Suppressor macrophage (primary cell): ENCODE measurements around the gene C15orf40.
"Not testable (repeated sequence)": the region's sequence is repeated elsewhere in the genome, so short reads cannot be mapped to it uniquely, and the experiment has no call there.

ENCODE experiments used
- DNase-seq, 4 experiments: peaks; one replicate each; pipeline ENCODE4 v3.0.0-alpha.2; 2020 to 2022
- total RNA-seq, 17 experiments: gene quantifications; one replicate each; lab custom pipeline; 2026; ENCODE audit warnings: mixed read lengths in 6 of 17, inconsistent platforms in 3 of 17; lab: John Stamatoyannopoulos, UW

Gene C15orf40
- total RNA-seq, result 5.5 to 25.8 (median 14.2) reads per million in 17 experiments

DNA sequence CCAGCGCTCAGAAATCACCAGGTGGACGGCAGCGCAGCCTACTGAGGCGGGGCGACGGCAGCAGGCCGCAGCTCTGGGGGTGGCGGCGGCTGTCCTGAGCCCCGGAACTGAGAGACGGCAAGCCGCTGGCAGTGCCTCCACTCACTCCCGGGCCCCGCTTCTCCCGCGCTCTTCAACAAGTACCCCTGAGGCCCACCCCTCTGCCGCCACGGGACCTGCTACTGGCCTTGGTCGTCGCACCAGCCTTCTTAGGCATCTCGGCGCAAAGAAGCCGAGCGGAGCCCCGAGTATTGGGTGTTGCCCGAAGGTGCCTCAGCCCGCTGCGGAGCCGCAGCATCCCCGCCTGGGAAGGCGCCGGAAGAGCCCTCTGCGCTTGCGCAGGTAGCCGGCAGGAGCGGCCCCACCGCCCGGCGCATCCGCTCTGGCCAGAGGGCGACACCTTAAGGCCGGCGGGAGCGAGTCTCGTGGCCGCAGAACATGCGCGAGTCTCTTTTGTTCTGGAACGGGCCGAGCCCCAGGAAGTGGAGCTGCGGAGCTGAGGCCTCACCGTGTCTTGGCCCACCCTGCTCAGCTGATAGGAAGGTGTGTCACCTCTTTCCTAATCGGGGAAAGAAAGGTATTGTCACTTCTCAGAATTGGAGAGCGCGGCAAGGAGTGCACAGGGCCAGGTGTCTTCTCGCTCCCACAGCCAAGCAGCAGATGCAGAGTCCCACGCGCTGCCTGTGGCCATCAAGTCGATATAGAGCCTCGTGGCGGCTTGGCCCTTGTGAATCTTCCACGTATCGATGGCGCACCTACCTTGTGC lies at the start of gene C15orf40:
TSS of gene C15orf40 (minus strand) at position 369 of the 805 bp plus-strand sequence. CDS start at position 337, 32 bp downstream.
- DNase-seq, result peak; percentile 93 to 98 (median 96)

DNA sequence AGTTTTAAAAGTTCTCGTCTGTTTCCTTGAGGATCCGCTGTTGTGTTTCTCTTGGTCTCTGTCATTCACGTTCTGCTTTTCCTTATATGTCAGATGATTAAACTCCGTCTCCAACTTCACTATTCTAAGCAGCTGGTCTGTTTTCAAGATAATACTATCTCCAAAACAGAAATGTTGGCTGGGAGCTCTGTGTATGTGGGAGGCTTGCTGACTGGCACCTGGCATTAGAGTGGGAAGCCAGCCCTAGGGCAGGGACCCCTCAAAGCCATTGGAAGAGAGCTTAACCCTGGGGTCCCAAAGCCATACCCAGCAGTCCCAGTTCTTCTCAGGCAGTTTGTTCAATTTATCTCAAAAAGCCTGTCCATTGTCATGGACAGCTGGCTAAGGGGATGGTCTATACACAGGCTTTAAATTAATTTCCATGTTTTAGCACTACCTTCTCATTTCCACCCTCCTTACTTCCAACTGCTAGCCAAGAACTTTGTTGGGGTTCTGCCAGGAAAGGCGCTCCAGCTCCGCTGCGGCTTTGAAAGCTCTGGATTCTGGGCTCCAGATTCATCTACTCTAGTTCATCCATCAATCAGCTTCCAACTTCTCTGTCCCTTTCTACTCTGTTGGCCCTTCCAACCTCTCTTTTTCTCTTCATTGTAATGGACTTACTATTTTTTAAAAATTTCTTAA lies 46.4 kb upstream of the C15orf40 start:
- peak in 1 of 4 experiments; percentile 16 for DNase-seq

DNA sequence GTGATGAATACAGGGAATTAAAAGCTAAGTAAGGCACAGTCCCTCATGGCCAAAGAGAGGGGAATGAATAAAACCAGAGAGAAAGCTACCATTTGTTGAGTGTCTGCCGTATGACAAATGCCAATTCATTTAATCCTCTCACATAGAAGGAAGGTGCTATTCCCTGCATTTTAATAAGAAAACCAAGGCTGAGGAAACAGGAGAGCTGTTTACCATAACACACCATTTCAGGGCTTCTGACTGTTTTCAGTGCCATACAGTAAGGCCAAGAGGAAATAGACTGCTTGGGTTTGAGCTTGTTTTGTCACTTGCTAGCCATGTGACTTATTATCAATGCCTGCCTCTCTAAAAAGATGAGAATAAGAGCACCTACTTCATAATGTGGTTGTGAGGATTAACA lies 45.6 kb upstream of the C15orf40 start:
- DNase-seq, result peak in 1 of 4 experiments; percentile 10

GRCh38 chr15:83053151-83053550 lies 41.7 kb upstream of the C15orf40 start:
- peak; percentile 32 to 87 (median 61) for DNase-seq

DNA sequence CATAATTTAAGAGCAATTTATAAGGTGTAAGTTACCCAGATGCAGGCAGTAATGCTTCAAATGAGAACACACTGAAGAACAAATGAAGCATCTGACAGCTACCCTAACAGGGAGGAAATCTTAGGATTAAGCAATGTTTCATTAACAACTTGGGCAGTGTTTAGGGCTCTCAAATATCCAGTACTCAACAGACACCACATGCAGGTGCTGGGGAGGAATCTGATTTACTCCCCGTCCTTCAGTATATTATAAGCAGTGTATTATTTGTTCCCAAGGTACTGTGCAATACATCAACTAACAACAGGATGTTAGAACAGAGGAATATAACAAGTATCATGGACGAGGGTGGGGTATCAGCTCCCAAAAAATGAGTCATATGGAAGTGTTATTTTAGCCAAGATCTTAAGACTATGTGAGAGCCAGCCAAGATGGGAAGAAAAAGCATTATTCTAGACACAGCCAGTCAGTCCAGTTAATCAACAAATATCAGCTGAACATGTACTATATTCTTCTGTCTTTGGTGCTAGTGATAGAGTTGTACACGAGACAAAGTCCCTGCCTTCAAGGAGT lies 35.2 kb upstream of the C15orf40 start:
- DNase-seq, result no peak

DNA sequence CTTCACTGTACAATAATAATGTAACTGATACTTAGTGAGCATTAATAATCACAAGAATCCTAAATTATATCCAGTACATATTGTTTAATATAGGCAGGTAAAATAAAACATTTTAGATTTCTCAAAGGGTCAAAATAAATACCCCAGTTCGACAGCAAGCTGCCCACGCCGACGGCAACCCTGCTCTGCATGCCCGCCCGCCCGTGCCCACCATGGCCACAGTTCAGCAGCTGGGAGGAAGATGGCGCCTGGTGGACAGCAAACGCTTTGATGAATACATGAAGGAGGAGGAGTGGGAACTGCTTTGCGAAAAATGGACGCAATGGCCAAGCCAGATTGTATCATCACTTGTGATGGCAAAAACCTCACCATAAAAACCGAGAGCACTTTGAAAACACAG lies 32.7 kb upstream of the C15orf40 start:
- no peak for DNase-seq

DNA sequence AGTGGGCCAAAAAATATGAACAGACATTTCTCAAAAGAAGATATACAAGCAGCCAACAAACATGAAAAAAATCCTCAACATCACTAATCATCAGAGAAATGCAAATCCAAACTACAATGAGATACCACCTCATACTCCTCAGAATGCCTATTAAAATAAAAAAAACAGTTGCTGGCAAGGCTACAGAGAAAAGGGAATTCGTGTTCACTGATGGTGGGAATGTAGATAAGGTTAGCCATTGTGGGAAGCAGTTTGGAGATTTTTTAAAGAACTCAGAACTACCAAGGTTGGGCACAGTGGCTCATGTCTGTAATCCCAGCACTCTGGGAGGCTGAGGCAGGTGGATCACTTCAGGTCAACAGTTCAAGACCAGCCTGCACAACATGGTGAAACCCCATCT lies 27.8 kb upstream of the C15orf40 start:
- no peak for DNase-seq

GRCh38 chr15:83036253-83036652 lies 24.8 kb upstream of the C15orf40 start:
- no peak for DNase-seq

DNA sequence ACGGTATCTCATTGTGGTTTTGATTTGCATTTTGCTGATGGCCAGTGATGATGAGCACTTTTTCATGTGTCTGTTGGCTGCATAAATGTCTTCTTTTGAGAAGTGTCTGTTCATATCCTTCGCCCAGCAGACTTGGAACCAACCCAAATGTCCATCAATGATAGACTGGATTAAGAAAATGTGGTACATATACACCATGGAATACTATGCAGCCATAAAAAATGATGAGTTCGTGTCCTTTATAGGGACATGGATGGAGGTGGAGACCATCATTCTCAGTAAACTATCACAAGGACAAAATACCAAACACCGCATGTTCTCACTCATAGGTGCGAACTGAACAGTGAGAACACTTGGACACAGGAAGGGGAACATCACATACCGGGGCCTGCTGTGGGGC lies 19.8 kb upstream of the C15orf40 start:
- DNase-seq, result not testable (repeated sequence)

- DNase-seq, result no peak
These were observed 18.6 kb upstream of the C15orf40 start for GRCh38 chr15:83030021-83030420.

DNA sequence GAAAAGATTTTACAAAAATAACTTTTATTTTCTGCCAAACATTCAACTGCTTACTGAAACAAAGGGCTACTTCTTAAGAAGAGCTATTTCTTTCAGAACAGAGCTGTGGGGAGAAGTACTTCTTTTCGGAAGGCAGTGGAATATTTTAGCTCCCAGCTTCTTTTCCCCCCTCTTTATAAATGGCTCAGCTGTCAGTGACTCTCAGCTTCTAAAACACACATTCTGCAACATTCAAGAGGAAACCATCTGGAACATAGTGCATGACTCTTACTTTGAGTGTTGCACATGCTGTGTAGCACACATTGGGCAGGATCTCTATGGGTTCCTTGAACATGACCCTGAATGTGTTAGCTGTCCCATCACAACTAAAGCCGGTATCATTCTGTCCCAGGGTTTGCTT lies 7.0 kb upstream of the C15orf40 start:
- DNase-seq, result peak; percentile 29 to 60 (median 39)

GRCh38 chr15:83016906-83017305 lies 5.5 kb upstream of the C15orf40 start:
- DNase-seq, result peak; percentile 35 to 82 (median 62)

GRCh38 chr15:83015361-83015760 lies 3.9 kb upstream of the C15orf40 start:
- DNase-seq, result no peak

DNA sequence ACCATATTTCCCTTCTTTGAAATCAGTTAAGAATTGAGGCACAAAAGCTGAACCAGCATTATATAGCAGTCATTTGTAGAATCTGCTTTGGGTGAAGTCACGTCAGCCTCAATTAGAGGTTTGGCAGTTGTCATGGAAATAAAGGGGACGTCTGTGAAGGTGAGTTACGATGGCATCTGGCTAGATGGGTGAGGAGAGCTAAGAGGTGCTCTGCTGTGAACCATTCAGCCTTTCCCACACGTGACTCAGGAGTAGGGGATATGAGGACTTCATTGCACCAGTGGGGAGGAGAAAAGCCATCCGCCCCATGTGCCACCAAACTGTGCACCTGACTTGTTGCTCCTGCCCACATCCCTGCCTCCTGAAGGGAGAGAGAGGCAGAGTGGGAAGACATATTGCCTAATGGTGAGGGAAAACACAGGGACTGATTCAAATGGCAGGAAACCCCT lies 2.8 kb upstream of the C15orf40 start:
- peak in 1 of 4 experiments; percentile 7 for DNase-seq

DNA sequence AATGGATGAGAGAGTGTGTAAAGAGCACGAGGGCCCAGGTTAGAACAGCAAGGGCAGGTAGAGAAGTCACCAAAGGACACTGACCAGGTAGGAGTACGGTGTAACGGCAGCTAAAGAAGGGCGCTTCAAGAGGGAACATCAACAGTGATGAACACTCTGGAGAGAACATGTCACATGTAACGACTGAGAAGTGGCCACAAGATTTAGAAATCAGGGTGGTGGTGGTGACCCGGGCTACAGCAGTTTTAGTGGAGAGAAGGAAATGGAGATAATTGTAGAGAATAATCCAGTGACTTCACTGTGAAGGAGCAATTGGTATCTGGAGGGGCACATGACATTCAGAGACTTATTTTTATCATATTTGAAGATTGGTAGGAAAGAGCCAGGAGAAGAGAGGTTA lies 1.2 kb upstream of the C15orf40 start:
- DNase-seq, result peak in 3 of 4 experiments; percentile 40 to 45 (median 43)

- no peak for DNase-seq
These were observed 612 bp upstream of the C15orf40 start for GRCh38 chr15:83012076-83012426.

DNA sequence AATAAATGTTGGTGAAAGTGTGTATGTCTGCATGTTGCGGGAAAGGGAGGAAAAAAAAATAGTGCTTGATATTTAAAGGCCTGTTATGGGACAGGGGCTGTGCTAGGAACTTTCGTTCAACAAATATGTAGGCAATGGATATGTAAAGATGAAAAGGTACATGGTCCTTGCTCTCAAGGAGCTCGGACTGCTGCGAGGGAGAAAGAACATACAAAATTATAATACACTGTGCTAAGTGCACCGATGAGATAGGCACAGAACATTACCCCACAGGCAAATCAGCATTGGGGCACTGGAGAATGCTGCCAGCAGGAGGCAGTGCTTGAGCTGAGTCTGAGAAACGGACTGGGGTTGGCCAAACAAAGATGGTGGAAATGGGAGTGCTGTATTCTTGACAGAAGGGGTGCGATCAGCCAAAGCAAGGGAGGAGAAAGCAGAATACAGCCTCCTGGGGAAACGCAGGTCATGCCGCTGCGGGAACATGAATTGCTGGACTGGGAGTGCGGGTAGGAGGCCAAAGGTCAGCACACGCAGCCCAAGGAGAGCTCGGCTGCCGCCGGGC lies 649 bp downstream of the C15orf40 start:
- DNase-seq, result peak; percentile 85 to 90 (median 88)

DNA sequence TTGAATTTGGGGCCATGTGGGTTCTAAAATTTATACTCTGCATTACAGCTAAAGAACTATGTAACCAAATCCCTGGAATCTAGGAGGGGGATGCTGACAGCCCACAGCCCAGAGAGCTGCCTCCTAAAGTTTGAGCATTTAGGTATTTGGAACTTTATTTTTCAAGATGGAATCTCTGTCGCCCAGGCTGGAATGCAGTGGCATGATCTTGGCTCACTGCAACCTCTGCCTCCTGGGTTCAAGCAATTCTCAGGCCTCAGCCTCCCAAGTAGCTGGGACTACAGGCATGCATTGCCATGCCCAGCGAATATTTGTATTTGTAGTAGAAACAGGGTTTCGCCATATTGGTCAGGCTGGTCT lies 10.8 kb downstream of the C15orf40 start:
- not testable (repeated sequence) for DNase-seq

DNA sequence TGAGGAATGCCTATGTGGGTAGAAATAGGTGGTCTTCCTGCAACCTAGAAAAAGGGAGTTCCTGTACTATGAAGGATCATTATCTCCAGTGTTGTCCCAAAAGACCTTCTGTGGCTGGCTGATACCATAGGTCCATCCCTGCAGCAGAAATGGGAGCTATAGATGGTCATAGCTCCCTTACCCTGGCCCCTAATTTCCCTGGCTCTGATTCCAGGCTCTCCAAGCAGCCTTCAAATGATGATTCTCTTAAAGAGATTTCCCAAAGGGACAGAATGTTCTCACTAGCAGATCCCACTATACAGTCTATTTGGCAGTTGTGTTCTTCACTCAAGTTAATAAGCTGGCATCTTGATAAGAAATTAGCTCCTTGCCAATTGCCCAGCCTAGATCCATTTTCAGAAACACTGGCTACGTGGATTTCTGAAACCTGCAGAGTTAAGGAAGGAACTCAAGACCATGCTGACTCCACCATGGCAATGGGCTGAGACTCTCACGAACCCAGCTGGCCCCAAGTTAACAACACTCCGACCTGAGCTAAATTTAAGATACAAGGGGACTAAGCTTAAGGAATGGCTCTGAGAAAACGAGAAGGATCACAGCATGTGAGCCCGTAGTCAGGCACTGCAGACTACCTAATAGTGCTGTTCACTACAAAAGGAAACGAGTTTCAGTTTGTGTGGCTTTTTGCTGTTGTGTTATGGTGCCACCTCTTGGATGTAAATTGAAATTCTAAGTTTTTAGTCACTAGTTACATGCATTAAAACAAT lies 11.4 kb downstream of the C15orf40 start:
- peak; percentile 50 to 78 (median 72) for DNase-seq

GRCh38 chr15:82999426-82999825 lies 12.0 kb downstream of the C15orf40 start:
- DNase-seq, result no peak

DNA sequence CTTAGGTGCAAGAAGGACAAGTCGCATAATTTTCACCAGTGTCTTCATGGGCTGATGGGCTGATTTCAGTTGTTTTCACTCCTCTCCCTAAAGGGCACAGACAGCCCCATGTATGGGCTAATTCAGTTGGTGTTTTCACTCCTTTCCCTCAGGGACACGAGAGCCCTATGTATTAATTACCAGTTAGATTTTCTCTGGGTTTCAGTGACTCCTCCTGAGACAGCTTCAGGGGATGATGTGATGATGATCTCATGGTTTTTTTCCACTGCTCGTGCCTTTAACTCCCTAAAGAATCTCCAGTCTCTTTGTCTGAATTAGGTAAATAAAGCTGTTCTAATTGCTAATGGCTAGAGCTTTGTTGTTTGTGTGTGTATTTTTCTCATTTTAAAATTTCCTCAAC lies 15.5 kb downstream of the C15orf40 start:
- DNase-seq, result no peak

DNA sequence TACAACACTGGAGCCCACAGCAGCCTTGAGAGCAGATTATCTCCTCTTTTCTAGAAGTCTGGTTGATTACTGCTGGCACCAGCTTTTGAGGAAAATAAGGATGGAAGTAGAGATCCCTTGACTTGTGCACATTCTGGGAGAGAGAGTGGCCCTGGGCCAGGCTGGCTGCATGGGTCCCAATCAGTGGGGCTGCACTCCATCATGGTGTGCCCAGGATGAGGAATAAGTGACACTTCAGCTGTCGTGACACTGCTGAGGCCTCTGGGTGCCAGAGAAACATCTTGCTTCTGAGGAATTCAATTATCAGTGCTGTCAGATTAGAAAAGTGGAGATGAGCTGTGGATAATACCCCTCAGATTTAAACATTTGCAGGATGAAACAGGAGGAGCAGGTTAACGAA lies 16.4 kb downstream of the C15orf40 start:
- no peak for DNase-seq
